ENCODE measurements around the gene PSMD5. TPM values are rescaled to one million over a fixed set of nuclear protein-coding genes. Genes with fewer than 3 reads are reported as not detected.

The PSMD5 gene
- total and polyA plus RNA-seq, 8 donors = 14.8 to 39.1 (median 21.2) TPM

- H3K27ac ChIP-seq = peak overlapping the region; percentile 90 to 98 (median 97)
- 47 to 65% (median 55%) methylated on average over 7 of the region's 7 CpGs for WGBS, 5 donors
- no peak for TF ChIP-seq POLR2A (IDR thresholded peaks at IDR 0.05)
- no peak for TF ChIP-seq EP300 (IDR thresholded peaks at IDR 0.05)
- no peak for TF ChIP-seq POLR2AphosphoS5 (IDR thresholded peaks at IDR 0.05)
- TF ChIP-seq, protein P1, sequence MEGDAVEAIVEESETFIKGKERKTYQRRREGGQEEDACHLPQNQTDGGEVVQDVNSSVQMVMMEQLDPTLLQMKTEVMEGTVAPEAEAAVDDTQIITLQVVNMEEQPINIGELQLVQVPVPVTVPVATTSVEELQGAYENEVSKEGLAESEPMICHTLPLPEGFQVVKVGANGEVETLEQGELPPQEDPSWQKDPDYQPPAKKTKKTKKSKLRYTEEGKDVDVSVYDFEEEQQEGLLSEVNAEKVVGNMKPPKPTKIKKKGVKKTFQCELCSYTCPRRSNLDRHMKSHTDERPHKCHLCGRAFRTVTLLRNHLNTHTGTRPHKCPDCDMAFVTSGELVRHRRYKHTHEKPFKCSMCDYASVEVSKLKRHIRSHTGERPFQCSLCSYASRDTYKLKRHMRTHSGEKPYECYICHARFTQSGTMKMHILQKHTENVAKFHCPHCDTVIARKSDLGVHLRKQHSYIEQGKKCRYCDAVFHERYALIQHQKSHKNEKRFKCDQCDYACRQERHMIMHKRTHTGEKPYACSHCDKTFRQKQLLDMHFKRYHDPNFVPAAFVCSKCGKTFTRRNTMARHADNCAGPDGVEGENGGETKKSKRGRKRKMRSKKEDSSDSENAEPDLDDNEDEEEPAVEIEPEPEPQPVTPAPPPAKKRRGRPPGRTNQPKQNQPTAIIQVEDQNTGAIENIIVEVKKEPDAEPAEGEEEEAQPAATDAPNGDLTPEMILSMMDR (IDR thresholded peaks at IDR 0.05) = no peak
- intact Hi-C loops (cut with DNase I; ENCODE audit: low total_unique reads) = loop anchor here (10.0 kb wide), 1 partner anchor 49 kb away; the partner anchor contains the start of gene TRAF1
- no peaks in the 10 kb centered on the region for H3K27me3 ChIP-seq
- peaks cover 4 to 36% (median 26%) of the 10 kb centered on the region in 4 donors for H3K4me1 ChIP-seq
- no peak for DNase-seq
- peaks cover 3 to 34% (median 20%) of the 10 kb centered on the region in 4 donors for H3K36me3 ChIP-seq
- peak overlapping the region; percentile 73 to 93 (median 80) for H3K4me3 ChIP-seq
- no peaks in the 10 kb centered on the region for H3K9me3 ChIP-seq
These were observed 32.9 kb upstream of the PSMD5 start for GRCh38 chr9:120875643-120875953.

DNA sequence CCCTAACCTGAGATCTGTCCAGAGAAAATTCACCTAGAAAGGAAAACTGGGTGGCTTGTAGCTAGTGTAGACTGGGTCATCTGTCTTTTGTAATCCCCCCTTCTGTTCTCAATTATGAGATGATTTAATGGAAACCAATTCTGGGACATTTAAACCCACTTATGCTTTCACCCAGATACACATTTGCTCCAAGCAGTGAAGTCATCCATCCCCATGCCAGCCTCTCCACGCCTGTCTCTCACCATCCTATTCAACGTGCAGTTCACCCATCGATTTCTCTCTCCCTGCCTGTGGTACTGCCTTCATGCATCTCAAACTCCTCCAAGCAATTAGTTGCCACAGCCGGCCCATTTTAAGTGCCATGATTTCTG lies 32.5 kb upstream of the PSMD5 start:
- WGBS, 5 donors = 70 to 87% (median 78%) methylated on average over 4 of the region's 4 CpGs
- H3K4me1 ChIP-seq = peaks cover 4 to 36% (median 26%) of the 10 kb centered on the region in 4 donors
- DNase-seq = no peak
- H3K36me3 ChIP-seq = peaks cover 3 to 34% (median 20%) of the 10 kb centered on the region in 4 donors
- H3K27ac ChIP-seq = peak overlapping the region in 4 of 5 donors; percentile 95 to 98 (median 98)
- no peaks in the 10 kb centered on the region for H3K9me3 ChIP-seq
- no peaks in the 10 kb centered on the region for H3K27me3 ChIP-seq
- H3K4me3 ChIP-seq = no peak overlapping the region
- intact Hi-C loops (cut with DNase I; ENCODE audit: low total_unique reads) = loop anchor here (10.0 kb wide), 1 partner anchor 50 kb away; the partner anchor contains the start of gene TRAF1
- TF ChIP-seq EP300 (IDR thresholded peaks at IDR 0.05) (no peak), POLR2AphosphoS5 (IDR thresholded peaks at IDR 0.05) (no peak), POLR2A (IDR thresholded peaks at IDR 0.05) (no peak)
- TF ChIP-seq, protein P1 (IDR thresholded peaks at IDR 0.05) = no peak

DNA sequence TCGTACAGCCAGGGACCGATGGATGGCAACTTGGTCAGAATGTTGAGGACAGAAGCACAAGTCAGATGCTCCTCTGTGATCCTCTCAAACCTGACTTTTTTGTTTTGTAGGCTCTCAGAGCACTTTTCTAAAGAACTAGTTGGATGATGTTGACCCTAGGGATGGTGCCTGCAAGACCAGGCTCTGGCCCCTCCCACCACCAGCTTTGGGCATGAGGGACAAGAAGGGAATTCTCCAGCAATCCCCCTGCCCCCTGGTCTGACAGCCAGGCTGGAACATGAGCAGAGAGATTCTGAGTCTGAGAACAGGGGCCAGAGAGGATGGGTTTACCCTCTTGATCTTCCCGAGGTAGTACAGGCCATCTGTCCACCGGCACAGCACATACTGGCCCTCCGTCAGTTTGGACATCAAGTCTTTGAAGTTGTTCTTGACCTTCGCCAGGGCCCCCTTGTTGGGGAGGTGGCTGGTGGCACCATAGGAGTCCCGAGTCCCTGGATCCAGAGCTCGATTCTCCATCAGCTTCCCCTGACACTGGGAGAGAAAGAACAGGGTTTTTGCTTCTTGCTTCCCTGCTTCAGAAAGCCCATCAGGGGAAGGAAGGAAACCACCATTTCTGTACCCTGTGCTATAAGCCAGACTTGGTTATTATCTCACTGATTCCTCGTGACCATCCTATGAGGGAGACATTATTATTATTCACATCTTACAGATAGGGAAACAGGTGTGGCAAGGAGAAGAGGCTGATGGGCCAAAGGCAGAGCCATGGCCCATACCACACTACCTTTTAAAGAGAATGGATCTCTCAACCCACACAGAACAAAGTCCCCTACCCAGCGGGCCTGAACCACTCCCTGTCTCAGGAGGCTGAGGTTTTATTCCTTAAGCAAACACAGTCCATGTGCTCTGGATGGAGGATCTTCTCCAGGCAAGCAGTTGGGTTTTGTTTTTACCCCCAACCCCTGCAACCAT lies 31.8 kb upstream of the PSMD5 start:
- TF ChIP-seq POLR2A (IDR thresholded peaks at IDR 0.05) (no peak), POLR2AphosphoS5 (IDR thresholded peaks at IDR 0.05) (no peak)
- TF ChIP-seq, protein P1 (IDR thresholded peaks at IDR 0.05) = no peak
- intact Hi-C loops (cut with DNase I; ENCODE audit: low total_unique reads) = loop anchor here (10.0 kb wide), 1 partner anchor 50 kb away; the partner anchor contains the start of gene TRAF1

DNA sequence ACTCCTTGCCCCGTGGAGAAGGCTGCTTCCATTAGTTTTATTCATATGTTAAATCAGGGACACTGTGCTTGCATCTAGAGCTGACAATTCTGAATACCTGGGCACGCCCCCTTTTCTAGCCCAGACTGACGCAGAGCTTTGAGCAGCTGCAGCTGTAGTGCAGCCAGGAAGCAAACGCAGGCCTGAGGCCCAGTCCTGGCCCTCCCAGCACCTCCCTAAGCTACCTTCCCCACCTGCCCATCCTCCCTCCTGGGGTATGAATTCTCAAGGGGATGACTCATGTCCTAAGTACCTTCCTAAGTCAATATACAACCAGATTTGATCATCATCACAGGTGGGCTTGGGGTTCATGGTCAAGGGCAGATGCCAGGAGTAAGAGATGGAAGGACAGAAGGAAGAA lies 30.8 kb upstream of the PSMD5 start:
- 56 to 70% (median 68%) methylated on average over 4 of the region's 4 CpGs for WGBS, 5 donors

More for the DNA sequence above, 31.8 kb upstream of the PSMD5 start:
- Histone ChIP-seq H3K36me3 (peaks cover 3 to 34% (median 20%) of the 10 kb centered on the region in 4 donors), H3K27ac (peak overlapping the region in 3 of 5 donors; percentile 35 to 98 (median 95)), H3K9me3 (no peaks in the 10 kb centered on the region), H3K27me3 (no peaks in the 10 kb centered on the region), H3K4me3 (no peak overlapping the region), H3K4me1 (peaks cover 5 to 41% (median 31%) of the 10 kb centered on the region in 4 donors)
- 90 to 95% (median 94%) methylated on average over 10 of the region's 10 CpGs for whole genome bisulfite sequencing, 5 donors
- DNase-seq = no peak

More for the DNA sequence above, 30.8 kb upstream of the PSMD5 start:
- no peaks in the 10 kb centered on the region for H3K27me3 ChIP-seq
- H3K4me3 ChIP-seq = no peak overlapping the region
- peak in 1 of 2 donors; percentile 59 for DNase-seq
- TF ChIP-seq POLR2AphosphoS5 (IDR thresholded peaks at IDR 0.05) = no peak
- intact Hi-C loops (cut with DNase I; ENCODE audit: low total_unique reads) = loop anchor here (10.0 kb wide), 1 partner anchor 51 kb away; the partner anchor contains the start of gene TRAF1
- H3K36me3 ChIP-seq = peaks cover 3 to 34% (median 20%) of the 10 kb centered on the region in 4 donors
- peak overlapping the region in 1 of 5 donors; percentile 14 for H3K27ac ChIP-seq
- peaks cover 10 to 44% (median 36%) of the 10 kb centered on the region in 4 donors for H3K4me1 ChIP-seq
- H3K9me3 ChIP-seq = no peaks in the 10 kb centered on the region
